GM20431 (cell line): ENCODE data around the gene MAP7D1.

Source experiments
- in situ Hi-C: fragments of 300-500 bp; cut with MseI, MboI; formaldehyde crosslinking; loops from one replicate; pipeline ENCODE4 v1.15.0; 2020; ENCODE audit warnings: low sequenced_read_pairs; ENCODE audit not compliant: unreplicated experiment

The MAP7D1 gene

DNA sequence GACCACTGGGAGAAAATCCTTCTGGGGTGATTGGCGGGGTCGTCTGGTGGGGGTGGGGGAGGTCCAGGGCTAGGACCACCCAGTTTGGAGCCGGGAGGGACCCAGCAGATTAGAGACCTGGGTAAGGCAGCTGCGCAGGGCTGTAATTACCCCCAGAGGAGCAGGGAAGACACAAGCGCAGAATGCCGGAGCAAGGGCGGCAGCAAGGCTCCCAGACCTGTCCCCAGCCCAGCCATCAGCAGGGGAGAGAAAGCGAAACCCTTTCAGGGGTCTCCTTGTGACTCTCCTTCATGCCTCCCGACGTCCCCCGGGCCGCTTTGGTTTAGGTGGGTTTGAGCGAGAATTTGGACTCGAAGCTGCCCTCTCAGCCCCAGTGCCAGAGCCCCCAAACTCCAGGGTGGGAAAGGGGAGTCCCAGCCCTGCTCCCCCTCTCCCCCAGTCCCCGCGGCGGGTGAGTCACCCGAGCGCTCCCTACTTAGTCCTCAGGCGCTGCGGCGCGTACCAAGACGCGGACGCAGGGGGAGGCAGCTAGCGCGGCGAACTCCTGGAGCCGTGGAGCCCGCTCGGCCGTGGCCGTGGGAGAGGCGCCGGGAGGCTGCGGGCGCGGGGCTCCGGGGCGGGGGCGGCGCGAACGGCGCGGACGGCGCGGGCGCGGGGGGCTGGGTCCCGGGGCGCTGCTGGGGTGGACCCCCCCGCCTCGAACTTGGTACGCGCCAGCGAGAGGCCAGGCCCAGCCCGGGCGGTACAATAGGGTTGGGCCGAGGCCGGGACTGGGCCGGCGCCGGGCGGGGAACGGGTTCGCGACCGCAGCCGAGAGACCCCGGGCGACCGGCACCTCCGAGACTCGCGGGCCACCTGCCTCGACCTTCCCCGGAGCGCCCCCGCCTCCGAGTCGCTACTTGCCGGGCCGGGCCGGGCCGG is at the start of gene MAP7D1:
TSS of gene MAP7D1 (plus strand) at position 753 of the 921 bp plus-strand sequence. CDS start 258 bp downstream, outside the sequence.
- in situ Hi-C loops: no loop called here

DNA sequence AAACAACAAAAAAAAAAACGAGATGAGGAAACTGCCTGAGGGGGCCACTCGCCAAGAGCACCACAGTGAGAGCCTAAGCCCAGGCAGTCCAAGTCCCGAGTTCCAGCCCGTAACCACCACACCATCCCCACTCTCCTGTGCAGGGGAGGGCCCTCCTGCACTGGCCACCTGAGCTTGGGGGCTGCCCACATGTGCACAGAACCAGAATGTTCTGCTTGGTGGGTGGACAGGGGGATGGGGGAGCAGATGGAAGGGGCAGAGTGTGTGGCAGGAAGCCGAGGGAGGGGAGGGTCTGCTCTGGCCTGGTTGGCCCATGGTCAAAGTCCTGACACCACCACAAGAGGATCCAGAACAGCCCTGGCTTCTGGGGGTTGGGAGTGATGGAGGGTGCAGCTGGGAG is 49.7 kb upstream of the MAP7D1 start:
- in situ Hi-C loops: no loop called here

DNA sequence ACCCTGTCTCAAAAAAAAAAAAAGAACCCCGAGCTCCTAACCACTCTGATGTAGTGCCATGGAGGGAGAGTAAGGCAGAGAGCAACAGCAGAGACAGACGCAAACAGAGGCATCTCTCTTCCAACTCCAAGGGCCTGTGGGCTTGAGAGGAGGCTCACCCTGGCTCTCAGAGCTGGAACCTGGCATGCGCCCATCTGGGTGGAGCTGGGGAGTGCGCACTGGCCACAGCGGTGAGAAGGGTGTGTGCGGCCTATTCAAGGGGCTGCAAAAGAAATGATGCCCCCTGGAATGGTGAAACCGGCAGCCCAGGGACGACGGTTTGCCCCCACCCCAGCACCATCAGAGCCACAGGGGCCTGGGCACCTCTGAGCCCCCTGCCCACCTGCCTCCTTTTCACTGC is 48.6 kb upstream of the MAP7D1 start:
- in situ Hi-C loops: no loop called here

- in situ Hi-C loops: no loop called here
These were observed 47.6 kb upstream of the MAP7D1 start for GRCh38 chr1:36108314-36108713.

DNA sequence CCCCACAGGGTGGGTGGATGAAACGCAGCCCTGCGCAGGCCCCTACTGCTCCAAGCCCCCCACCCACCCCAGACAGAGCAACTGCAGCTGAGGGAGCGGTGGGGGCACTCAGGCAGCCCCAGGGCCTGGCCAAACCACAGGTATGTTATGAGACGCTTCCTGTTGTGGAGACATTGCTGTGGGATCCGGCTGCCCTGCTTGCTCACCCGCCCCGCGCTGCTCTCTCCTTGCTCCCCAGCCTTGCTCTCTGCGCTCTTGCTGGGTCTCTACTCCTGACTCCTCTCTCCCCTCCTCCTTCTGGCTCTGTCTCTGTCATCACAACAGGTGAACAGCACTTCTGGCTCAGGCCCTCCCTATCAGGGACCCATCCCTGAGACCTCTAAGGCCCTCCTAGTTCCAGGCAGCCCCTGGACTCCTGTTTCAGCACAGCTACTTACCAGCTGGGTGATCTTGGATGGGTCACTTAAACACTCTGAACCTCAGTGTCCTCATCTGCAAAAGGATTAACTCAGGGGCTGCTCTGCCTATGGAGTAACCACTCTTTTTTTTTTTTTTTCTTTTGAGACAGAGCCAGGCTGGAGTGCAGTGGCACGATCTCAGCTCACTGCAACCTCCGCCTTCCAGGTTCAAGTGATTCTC is 46.8 kb upstream of the MAP7D1 start:
- in situ Hi-C loops: no loop called here

GRCh38 chr1:36111151-36111550 is 44.8 kb upstream of the MAP7D1 start:
- in situ Hi-C loops: no loop called here

DNA sequence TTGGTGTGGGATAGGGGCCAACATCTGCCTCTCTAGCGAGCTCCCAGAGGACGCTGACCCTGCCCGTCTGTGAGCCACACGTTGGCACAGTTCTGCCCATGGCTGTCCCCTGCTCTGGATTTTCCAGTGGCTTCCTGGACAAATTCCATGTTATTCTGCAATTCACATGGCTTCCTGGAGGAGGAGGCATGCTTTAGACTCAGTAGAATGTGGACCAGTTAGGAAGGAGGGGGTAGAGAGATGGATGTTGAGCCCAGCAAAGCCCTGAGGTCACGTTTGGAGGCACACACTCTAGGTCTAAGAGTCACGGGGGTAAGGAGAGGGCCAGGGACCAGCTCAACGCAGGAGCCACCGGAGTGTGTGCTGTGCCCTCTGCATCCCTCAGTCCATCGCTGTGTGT is 43.1 kb upstream of the MAP7D1 start:
- in situ Hi-C loops: no loop called here

- in situ Hi-C loops: no loop called here
These were observed 41.6 kb upstream of the MAP7D1 start for GRCh38 chr1:36114371-36114770.

GRCh38 chr1:36115200-36115669 is 40.7 kb upstream of the MAP7D1 start:
- in situ Hi-C loops: no loop called here

DNA sequence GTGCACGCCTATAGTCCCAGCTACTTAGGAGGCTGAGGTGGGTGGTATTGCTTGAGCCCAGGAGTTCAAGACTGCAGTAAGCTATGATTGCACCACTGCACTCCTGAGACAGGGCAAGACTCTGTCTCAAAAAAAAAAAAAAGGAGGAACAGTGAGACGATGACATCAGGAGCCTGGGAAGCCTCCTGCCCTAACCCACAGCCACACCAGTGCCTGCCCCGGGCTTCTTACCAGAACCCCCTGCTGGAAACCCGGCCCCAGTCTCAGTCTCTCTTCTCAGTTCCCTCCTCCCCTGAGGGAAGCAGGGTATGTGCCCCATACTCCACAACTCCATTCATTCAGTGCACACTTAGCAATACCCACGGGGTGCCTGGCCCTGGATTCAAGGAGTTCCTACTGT is 40.0 kb upstream of the MAP7D1 start:
- in situ Hi-C loops: no loop called here

- in situ Hi-C loops: no loop called here
These were observed 39.1 kb upstream of the MAP7D1 start for GRCh38 chr1:36116901-36117300.

- in situ Hi-C loops: no loop called here
These were observed 37.3 kb upstream of the MAP7D1 start for GRCh38 chr1:36118447-36119204.

DNA sequence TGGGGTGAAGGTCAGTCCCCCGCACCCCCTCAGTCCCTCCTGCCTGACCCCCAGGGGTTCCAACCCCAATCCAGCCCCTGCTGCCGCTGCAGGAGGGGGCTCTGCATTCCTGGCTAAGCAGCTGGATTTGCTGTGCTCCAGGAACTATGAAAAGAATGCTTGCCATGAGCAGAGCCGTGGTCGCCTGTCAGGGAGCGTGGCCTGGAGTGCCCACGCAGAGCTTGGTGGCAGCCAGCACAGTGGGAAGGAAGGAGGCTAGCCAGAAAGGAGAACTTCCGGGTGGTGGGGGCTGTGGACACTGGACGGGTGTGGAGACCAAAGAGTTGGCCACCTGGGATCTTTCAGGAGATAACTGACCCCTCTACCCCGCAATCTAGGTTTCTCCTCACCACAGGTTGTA is 36.5 kb upstream of the MAP7D1 start:
- in situ Hi-C loops: no loop called here

GRCh38 chr1:36122062-36123030 is 33.6 kb upstream of the MAP7D1 start:
- in situ Hi-C loops: no loop called here

GRCh38 chr1:36123356-36123755 is 32.6 kb upstream of the MAP7D1 start:
- in situ Hi-C loops: no loop called here

- in situ Hi-C loops: no loop called here
These were observed 31.4 kb upstream of the MAP7D1 start for GRCh38 chr1:36124404-36125128.

DNA sequence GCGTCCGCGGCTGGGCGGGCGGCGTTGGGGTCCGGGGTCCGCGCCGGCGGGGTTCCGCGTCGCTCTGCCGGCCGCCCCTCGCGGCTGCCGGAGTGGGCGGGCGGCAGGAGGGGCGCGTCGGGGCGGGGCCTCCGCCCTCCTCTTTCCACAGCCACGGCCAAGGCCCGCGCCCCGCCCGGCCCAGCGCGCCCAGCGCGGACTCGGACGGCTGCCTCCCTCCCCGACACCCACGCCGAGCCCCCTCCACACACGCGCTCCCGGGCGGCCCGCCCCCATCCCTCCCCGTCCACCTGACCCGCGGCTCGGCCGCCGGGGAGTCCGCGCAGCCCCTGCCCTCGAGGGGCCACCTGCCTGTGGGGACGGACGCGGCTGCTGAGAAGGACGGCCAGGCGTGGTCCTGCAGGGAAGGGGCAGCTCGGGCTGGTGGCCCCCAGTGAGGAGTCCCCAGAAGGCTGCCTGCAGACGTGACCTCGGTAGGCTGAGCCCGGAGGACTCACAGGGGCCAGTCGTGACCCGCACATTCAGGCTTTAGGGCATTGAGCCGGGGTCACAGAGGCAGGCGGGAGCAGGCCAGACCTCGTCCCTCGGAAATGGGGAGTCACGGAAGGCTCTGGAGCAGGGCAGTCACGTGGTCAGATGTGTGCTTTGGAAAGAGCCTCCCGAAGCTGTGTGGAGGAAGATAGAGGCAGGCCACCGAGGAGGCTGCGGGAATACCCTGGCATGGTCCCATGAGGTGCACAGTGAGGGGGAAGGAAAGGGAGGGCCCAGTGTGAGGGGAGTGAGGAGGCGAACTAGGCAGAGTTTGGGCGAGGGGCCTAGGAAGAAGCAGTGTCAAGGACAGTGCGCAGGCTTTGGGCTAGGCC is 30.6 kb upstream of the MAP7D1 start, which contains the start of gene COL8A2:
TSS of gene COL8A2 (minus strand) at position 94 of the 863 bp plus-strand sequence. CDS start 24,980 bp downstream, outside the sequence.
- in situ Hi-C loops: no loop called here
